Fibroblast of lung (primary cell): Measurements from ENCODE around the gene SORCS2.

ENCODE experiments used
- CTCF ChIP-seq, 2 donors: IDR thresholded peaks in 1 of 2; conservative IDR thresholded peaks in 1 of 2; 1 replicate in 1 of 2; 2 replicates in 1 of 2; pipeline ENCODE4 v1.5.1; 2011 to 2012; ENCODE audit warnings: low read length in 2 of 2, control low read depth in 1 of 2, inconsistent platforms in 1 of 2, low read depth in 1 of 2, mild to moderate bottlenecking in 1 of 2
- EZH2 ChIP-seq: IDR thresholded peaks from 2 replicates; pipeline ENCODE4 v1.5.1; 2012; ENCODE audit warnings: low read length, control low read depth, mild to moderate bottlenecking; ENCODE audit errors: missing control alignments

- no peak for TF ChIP-seq CTCF (conservative IDR thresholded peaks at IDR 0.05 in 1 of 2, IDR thresholded peaks at IDR 0.05 in 1 of 2; ENCODE audit: low read depth in 1 of 2, low read length in 2 of 2)
- no peak for TF ChIP-seq EZH2
Measured at GRCh38 chr4:7343081-7343655, 150.8 kb downstream of the SORCS2 start.
